ENCODE results near the gene KRT33A.
"Not testable (repeated sequence)": the region's sequence is repeated elsewhere in the genome, so short reads cannot be mapped to it uniquely, and the experiment has no call there.

The KRT33A gene

GRCh38 chr17:41350381-41350878, at the start of gene KRT33A:
TSS of gene KRT33A (minus strand) at chr17:41350828. CDS start at chr17:41350767, 61 bp downstream.
- H3K36me3 Mint-ChIP-seq; H3K27ac Mint-ChIP-seq; ATAC-seq; H3K9me3 Mint-ChIP-seq; DNase-seq (ENCODE audit: low spot score in 2 of 2); H3K4me3 Mint-ChIP-seq: not testable (repeated sequence)
- H3K4me1 Mint-ChIP-seq: peaks cover 13% of the 10 kb centered on the region

GRCh38 chr17:41396996-41397660, 46.5 kb upstream of the KRT33A start, which contains the start of gene KRT31:
TSS of gene KRT31 (minus strand) at chr17:41397608. CDS start at chr17:41397539, 69 bp downstream.
- peaks cover 3% of the 10 kb centered on the region for H3K4me1 Mint-ChIP-seq
- no peak for ATAC-seq

GRCh38 chr17:41396340-41396739, 45.7 kb upstream of the KRT33A start:
- no peak for DNase-seq (ENCODE audit: low spot score in 2 of 2)
- Mint-ChIP-seq H3K4me1 (no peaks in the 10 kb centered on the region), H3K36me3 (no peaks in the 10 kb centered on the region), H3K27ac (no peak overlapping the region), H3K9me3 (no peaks in the 10 kb centered on the region), H3K4me3 (no peak overlapping the region)
- ATAC-seq: no peak

More at GRCh38 chr17:41396996-41397660, 46.5 kb upstream of the KRT33A start, which contains the start of gene KRT31:
- Mint-ChIP-seq H3K27ac (peak within 1 kb of the TSS; percentile 14), H3K9me3 (no peaks in the 10 kb centered on the region), H3K36me3 (no peaks in the 10 kb centered on the region), H3K4me3 (no peak within 1 kb of the TSS)
- no peak for DNase-seq (ENCODE audit: low spot score in 2 of 2)

- no peaks in the 10 kb centered on the region for H3K36me3 Mint-ChIP-seq
- no peak overlapping the region for H3K4me3 Mint-ChIP-seq
- no peak for DNase-seq (ENCODE audit: low spot score in 2 of 2)
- ATAC-seq: no peak
- no peaks in the 10 kb centered on the region for H3K9me3 Mint-ChIP-seq
- H3K27ac Mint-ChIP-seq: no peak overlapping the region
- H3K4me1 Mint-ChIP-seq: no peaks in the 10 kb centered on the region
Measured at GRCh38 chr17:41395611-41396010, 45.0 kb upstream of the KRT33A start.

GRCh38 chr17:41395044-41395443, 44.4 kb upstream of the KRT33A start:
- not testable (repeated sequence) for DNase-seq (ENCODE audit: low spot score in 2 of 2); ATAC-seq; H3K4me1 Mint-ChIP-seq; H3K27ac Mint-ChIP-seq; H3K9me3 Mint-ChIP-seq; H3K36me3 Mint-ChIP-seq; H3K4me3 Mint-ChIP-seq

- ATAC-seq: no peak
Measured at GRCh38 chr17:41394254-41394996, 43.8 kb upstream of the KRT33A start.

GRCh38 chr17:41393826-41394225, 43.2 kb upstream of the KRT33A start:
- no peaks in the 10 kb centered on the region for H3K36me3 Mint-ChIP-seq
- ATAC-seq (no peak), DNase-seq (ENCODE audit: low spot score in 2 of 2) (no peak)
- no peak overlapping the region for H3K27ac Mint-ChIP-seq
- H3K4me1 Mint-ChIP-seq: no peaks in the 10 kb centered on the region
- H3K4me3 Mint-ChIP-seq: no peak overlapping the region
- no peaks in the 10 kb centered on the region for H3K9me3 Mint-ChIP-seq

More at GRCh38 chr17:41394254-41394996, 43.8 kb upstream of the KRT33A start:
- Mint-ChIP-seq H3K9me3 (no peaks in the 10 kb centered on the region), H3K4me3 (no peak overlapping the region), H3K36me3 (no peaks in the 10 kb centered on the region), H3K4me1 (no peaks in the 10 kb centered on the region), H3K27ac (no peak overlapping the region)
- DNase-seq (ENCODE audit: low spot score in 2 of 2): no peak

GRCh38 chr17:41393294-41393693, 42.7 kb upstream of the KRT33A start:
- Mint-ChIP-seq H3K36me3 (no peaks in the 10 kb centered on the region), H3K4me3 (no peak overlapping the region), H3K27ac (no peak overlapping the region), H3K9me3 (no peaks in the 10 kb centered on the region), H3K4me1 (no peaks in the 10 kb centered on the region)
- ATAC-seq: no peak
- no peak for DNase-seq (ENCODE audit: low spot score in 2 of 2)

- DNase-seq (ENCODE audit: low spot score in 2 of 2): no peak
- Mint-ChIP-seq H3K9me3 (no peaks in the 10 kb centered on the region), H3K27ac (no peak overlapping the region), H3K36me3 (no peaks in the 10 kb centered on the region), H3K4me1 (no peaks in the 10 kb centered on the region), H3K4me3 (no peak overlapping the region)
- no peak for ATAC-seq
Measured at GRCh38 chr17:41392278-41392677, 41.6 kb upstream of the KRT33A start.

- Mint-ChIP-seq H3K27ac (no peak overlapping the region), H3K9me3 (peaks cover 2% of the 10 kb centered on the region), H3K4me3 (no peak overlapping the region), H3K36me3 (no peaks in the 10 kb centered on the region), H3K4me1 (no peaks in the 10 kb centered on the region)
- DNase-seq (ENCODE audit: low spot score in 2 of 2) (no peak), ATAC-seq (no peak)
Measured at GRCh38 chr17:41391535-41391934, 40.9 kb upstream of the KRT33A start.

GRCh38 chr17:41390411-41390938, 39.8 kb upstream of the KRT33A start:
- ATAC-seq: no peak
- Mint-ChIP-seq H3K9me3 (peaks cover 6% of the 10 kb centered on the region), H3K4me3 (no peak overlapping the region), H3K4me1 (no peaks in the 10 kb centered on the region), H3K36me3 (no peaks in the 10 kb centered on the region), H3K27ac (no peak overlapping the region)
- no peak for DNase-seq (ENCODE audit: low spot score in 2 of 2)

GRCh38 chr17:41387670-41388069, 37.0 kb upstream of the KRT33A start:
- no peak overlapping the region for H3K4me3 Mint-ChIP-seq
- H3K27ac Mint-ChIP-seq: no peak overlapping the region
- DNase-seq (ENCODE audit: low spot score in 2 of 2): no peak
- no peaks in the 10 kb centered on the region for H3K4me1 Mint-ChIP-seq
- H3K36me3 Mint-ChIP-seq: no peaks in the 10 kb centered on the region
- H3K9me3 Mint-ChIP-seq: peaks cover 6% of the 10 kb centered on the region
- no peak for ATAC-seq

- H3K4me1 Mint-ChIP-seq: no peaks in the 10 kb centered on the region
Measured at GRCh38 chr17:41386227-41386626, 35.6 kb upstream of the KRT33A start.

GRCh38 chr17:41383690-41384089, 33.1 kb upstream of the KRT33A start:
- Mint-ChIP-seq H3K4me1 (no peaks in the 10 kb centered on the region), H3K9me3 (peaks cover 6% of the 10 kb centered on the region), H3K36me3 (no peaks in the 10 kb centered on the region), H3K4me3 (no peak overlapping the region), H3K27ac (no peak overlapping the region)
- DNase-seq (ENCODE audit: low spot score in 2 of 2): no peak
- no peak for ATAC-seq

More at GRCh38 chr17:41386227-41386626, 35.6 kb upstream of the KRT33A start:
- no peaks in the 10 kb centered on the region for H3K36me3 Mint-ChIP-seq
- DNase-seq (ENCODE audit: low spot score in 2 of 2) (no peak), ATAC-seq (no peak)
- H3K27ac Mint-ChIP-seq: no peak overlapping the region
- no peak overlapping the region for H3K4me3 Mint-ChIP-seq
- H3K9me3 Mint-ChIP-seq: peaks cover 6% of the 10 kb centered on the region

GRCh38 chr17:41382394-41382793, 31.8 kb upstream of the KRT33A start:
- Mint-ChIP-seq H3K27ac (no peak overlapping the region), H3K4me3 (no peak overlapping the region), H3K4me1 (no peaks in the 10 kb centered on the region), H3K9me3 (peaks cover 6% of the 10 kb centered on the region), H3K36me3 (no peaks in the 10 kb centered on the region)
- DNase-seq (ENCODE audit: low spot score in 2 of 2) (no peak), ATAC-seq (no peak)

Data from stimulated activated effector memory CD8-positive, alpha-beta T cell treated with anti-CD3 and anti-CD28 coated beads, Interleukin-12 subunit alpha, Interleukin-12 subunit beta, amount 100 ng/mL, for 72 hours (primary cell).